ENCODE results near the gene IER3. TPM values are rescaled to one million over a fixed set of nuclear protein-coding genes. Genes with fewer than 3 reads are reported as not detected.
"Not testable (repeated sequence)": the region's sequence is repeated elsewhere in the genome, so short reads cannot be mapped to it uniquely, and the experiment has no call there.

Gene IER3
- total RNA-seq, 1 experiment from 2014 or later = 82.4 TPM

GRCh38 chr6:30719356-30719755, 25.0 kb downstream of the IER3 start:
- H3K36me3 Mint-ChIP-seq = peaks cover 52% of the 10 kb centered on the region
- ATAC-seq (no peak), DNase-seq (ENCODE audit: low spot score) (no peak)
- no peaks in the 10 kb centered on the region for H3K27me3 Mint-ChIP-seq (ENCODE audit: low read depth)
- CTCF ChIA-PET = interaction anchor here (0.6 to 6.0 kb wide), 6 partner anchors 12 to 1195 kb away, joined by 3 to 54 read pairs (median 4); partner anchors contain the start of gene DHX16
- no peak for TF ChIP-seq ZNF317 (CRISPR knock-in tag; IDR thresholded peaks at IDR 0.05; ENCODE audit: borderline replicate concordance, low read depth)
- no peak for TF ChIP-seq NFE2L1 (CRISPR knock-in tag; IDR thresholded peaks at IDR 0.05)
- TF ChIP-seq ZNF138 (CRISPR knock-in tag; conservative IDR thresholded peaks at IDR 0.05) = no peak
- TF ChIP-seq FOXJ3 (CRISPR knock-in tag; IDR thresholded peaks at IDR 0.05; ENCODE audit: borderline replicate concordance) = no peak
- TF ChIP-seq ZNF121 (CRISPR knock-in tag; IDR thresholded peaks at IDR 0.05) = no peak
- TF ChIP-seq ZBTB43 (CRISPR knock-in tag; IDR thresholded peaks at IDR 0.05) = no peak
- TF ChIP-seq NR1H2 (CRISPR knock-in tag; IDR thresholded peaks at IDR 0.05) = no peak
- no peak for TF ChIP-seq ATF1 (CRISPR knock-in tag; IDR thresholded peaks at IDR 0.05)
- no peak for TF ChIP-seq ZNF232 (CRISPR knock-in tag; IDR thresholded peaks at IDR 0.05)
- no peak for TF ChIP-seq CBFB (CRISPR knock-in tag; IDR thresholded peaks at IDR 0.05; ENCODE audit: low read depth)
- H3K27ac Mint-ChIP-seq = peak overlapping the region; percentile 100
- H3K4me1 Mint-ChIP-seq = peaks cover 50% of the 10 kb centered on the region
- H3K9me3 Mint-ChIP-seq = no peaks in the 10 kb centered on the region
- POLR2A ChIA-PET = interaction anchor here (0.6 to 0.7 kb wide), 2 partner anchors 40 to 454 kb away, joined by 3 to 8 read pairs; no protein-coding TSS in a partner anchor
- peak overlapping the region; percentile 99 for H3K4me3 Mint-ChIP-seq

- DNase-seq (ENCODE audit: low spot score); ATAC-seq; H3K9me3 Mint-ChIP-seq; H3K27me3 Mint-ChIP-seq (ENCODE audit: low read depth): not testable (repeated sequence)
- peaks cover 51% of the 10 kb centered on the region for H3K36me3 Mint-ChIP-seq
- H3K4me3 Mint-ChIP-seq = peak overlapping the region; percentile 99
- ChIA-PET POLR2A (interaction anchor here (0.9 to 1.7 kb wide), 5 partner anchors 8 to 103 kb away, joined by 4 to 19 read pairs (median 8); no protein-coding TSS in a partner anchor), CTCF (interaction anchor here (0.9 to 6.0 kb wide), 10 partner anchors 13 to 384 kb away, joined by 3 to 54 read pairs (median 10); partner anchors contain the start of gene DHX16)
- H3K4me1 Mint-ChIP-seq = peaks cover 38% of the 10 kb centered on the region
- peak overlapping the region; percentile 100 for H3K27ac Mint-ChIP-seq
Observed at GRCh38 chr6:30717845-30718720, 26.3 kb downstream of the IER3 start.

GRCh38 chr6:30717129-30717844, 27.1 kb downstream of the IER3 start, which contains the start of gene MDC1:
MDC1 (minus strand) TSS chr6:30717281; CDS start chr6:30715175, 2,106 bp downstream.
- Mint-ChIP-seq H3K36me3 (peaks cover 51% of the 10 kb centered on the region), H3K9me3 (no peaks in the 10 kb centered on the region)
- ATAC-seq = peak; percentile 77
- peak; percentile 85; the same call in 1 of the 2 replicates for TF ChIP-seq E2F1 (CRISPR knock-in tag; IDR thresholded peaks at IDR 0.05)
- TF ChIP-seq ETV6 (CRISPR knock-in tag; IDR thresholded peaks at IDR 0.05) = peak; percentile 91
- peak; percentile 82; the same call in 1 of the 2 replicates for TF ChIP-seq CREM (CRISPR knock-in tag; IDR thresholded peaks at IDR 0.05)
- peak; percentile 70; the same call in 1 of the 2 replicates for TF ChIP-seq ZBTB43 (CRISPR knock-in tag; IDR thresholded peaks at IDR 0.05)
- TF ChIP-seq ERG (CRISPR knock-in tag; IDR thresholded peaks at IDR 0.05) = no peak
- no peak for TF ChIP-seq CBFB (CRISPR knock-in tag; IDR thresholded peaks at IDR 0.05; ENCODE audit: low read depth)
- no peak for TF ChIP-seq SOX15 (CRISPR knock-in tag; IDR thresholded peaks at IDR 0.05)
- peak; percentile 73; the same call in 1 of the 2 replicates for TF ChIP-seq ZNF232 (CRISPR knock-in tag; IDR thresholded peaks at IDR 0.05)
- peak; percentile 91 for TF ChIP-seq FOXK1 (CRISPR knock-in tag; IDR thresholded peaks at IDR 0.05)
- TF ChIP-seq AFF4 (CRISPR knock-in tag; IDR thresholded peaks at IDR 0.05; ENCODE audit: borderline replicate concordance) = peak; percentile 87; the same call in 1 of the 2 replicates
- TF ChIP-seq TEAD1 (CRISPR knock-in tag; IDR thresholded peaks at IDR 0.05) = 0 out of 2 replicates have a peak, but pooled peaks have one; percentile 33
- TF ChIP-seq GABPB1 (CRISPR knock-in tag; IDR thresholded peaks at IDR 0.05) = peak; percentile 93

More at GRCh38 chr6:30717129-30717844, 27.1 kb downstream of the IER3 start, which contains the start of gene MDC1:
- no peaks in the 10 kb centered on the region for H3K27me3 Mint-ChIP-seq (ENCODE audit: low read depth)
- peak within 1 kb of the TSS; percentile 100 for H3K27ac Mint-ChIP-seq
- CTCF ChIA-PET = interaction anchor here (0.6 to 2.4 kb wide), 15 partner anchors 13 to 385 kb away, joined by 3 to 26 read pairs (median 4); partner anchors contain the start of gene DHX16
- peak; percentile 99 for DNase-seq (ENCODE audit: low spot score)
- POLR2A ChIA-PET = interaction anchor here (0.6 to 1.7 kb wide), 17 partner anchors 9 to 165 kb away, joined by 3 to 19 read pairs (median 4); partner anchors contain the start of genes DHX16, GNL1, IER3 and NRM
- peak within 1 kb of the TSS; percentile 99 for H3K4me3 Mint-ChIP-seq
- peaks cover 30% of the 10 kb centered on the region for H3K4me1 Mint-ChIP-seq

Measured in WTC11 (cell line).